ENCODE measurements around the gene TCERG1L. TPM values are rescaled to one million over a fixed set of nuclear protein-coding genes. Genes with fewer than 3 reads are reported as not detected.

The TCERG1L gene
- total RNA-seq, 2 donors from 2014 or later = not detected

GRCh38 chr10:131318291-131318690, 6.8 kb upstream of the TCERG1L start:
- Histone ChIP-seq H3K27me3 (replicated peaks; ENCODE audit: insufficient read depth) (no peaks in the 10 kb centered on the region), H3K9me3 (no peaks in the 10 kb centered on the region), H3K4me1 (ENCODE audit: control insufficient read depth in 1 of 2, low read depth in 2 of 2) (no peaks in the 10 kb centered on the region), H3K27ac (no peak overlapping the region), H3K36me3 (no peaks in the 10 kb centered on the region), H3K4me3 (no peak overlapping the region)
- ATAC-seq (ENCODE audit: insufficient number of reproducible peaks, low FRiP score, low read depth) (no peak), DNase-seq (ENCODE audit: low spot score) (no peak)
- TF ChIP-seq, protein P1, sequence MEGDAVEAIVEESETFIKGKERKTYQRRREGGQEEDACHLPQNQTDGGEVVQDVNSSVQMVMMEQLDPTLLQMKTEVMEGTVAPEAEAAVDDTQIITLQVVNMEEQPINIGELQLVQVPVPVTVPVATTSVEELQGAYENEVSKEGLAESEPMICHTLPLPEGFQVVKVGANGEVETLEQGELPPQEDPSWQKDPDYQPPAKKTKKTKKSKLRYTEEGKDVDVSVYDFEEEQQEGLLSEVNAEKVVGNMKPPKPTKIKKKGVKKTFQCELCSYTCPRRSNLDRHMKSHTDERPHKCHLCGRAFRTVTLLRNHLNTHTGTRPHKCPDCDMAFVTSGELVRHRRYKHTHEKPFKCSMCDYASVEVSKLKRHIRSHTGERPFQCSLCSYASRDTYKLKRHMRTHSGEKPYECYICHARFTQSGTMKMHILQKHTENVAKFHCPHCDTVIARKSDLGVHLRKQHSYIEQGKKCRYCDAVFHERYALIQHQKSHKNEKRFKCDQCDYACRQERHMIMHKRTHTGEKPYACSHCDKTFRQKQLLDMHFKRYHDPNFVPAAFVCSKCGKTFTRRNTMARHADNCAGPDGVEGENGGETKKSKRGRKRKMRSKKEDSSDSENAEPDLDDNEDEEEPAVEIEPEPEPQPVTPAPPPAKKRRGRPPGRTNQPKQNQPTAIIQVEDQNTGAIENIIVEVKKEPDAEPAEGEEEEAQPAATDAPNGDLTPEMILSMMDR (IDR thresholded peaks at IDR 0.05) = no peak

- Histone ChIP-seq H3K36me3 (no peaks in the 10 kb centered on the region), H3K27ac (no peak overlapping the region), H3K9me3 (no peaks in the 10 kb centered on the region), H3K27me3 (replicated peaks; ENCODE audit: insufficient read depth) (no peaks in the 10 kb centered on the region), H3K4me1 (ENCODE audit: control insufficient read depth in 1 of 2, low read depth in 2 of 2) (no peaks in the 10 kb centered on the region), H3K4me3 (no peak overlapping the region)
- TF ChIP-seq, protein P1 (IDR thresholded peaks at IDR 0.05) = no peak
- DNase-seq (ENCODE audit: low spot score) (no peak), ATAC-seq (ENCODE audit: insufficient number of reproducible peaks, low FRiP score, low read depth) (no peak)
These were observed 5.0 kb upstream of the TCERG1L start for GRCh38 chr10:131316321-131317075.

DNA sequence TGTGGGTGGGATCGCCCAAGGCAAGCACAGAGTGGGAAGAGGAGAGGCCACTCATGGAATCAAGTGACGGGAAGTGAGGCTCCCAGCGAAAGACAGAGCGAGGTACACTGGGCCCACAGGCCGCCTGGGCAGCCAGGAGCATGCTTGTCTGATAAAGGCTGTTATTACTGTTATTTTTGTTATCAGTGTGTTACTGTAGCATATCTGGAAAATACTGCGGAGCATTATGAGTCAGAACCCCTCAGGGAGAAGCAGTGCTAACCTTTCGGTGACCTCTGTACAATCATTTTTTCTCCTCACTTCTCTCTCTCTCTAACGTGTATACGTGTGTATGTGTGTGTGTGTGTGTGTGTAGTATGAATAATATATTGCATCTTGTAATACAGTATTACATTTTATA, 3.8 kb upstream of the TCERG1L start:
- Histone ChIP-seq H3K36me3 (no peaks in the 10 kb centered on the region), H3K4me1 (ENCODE audit: control insufficient read depth in 1 of 2, low read depth in 2 of 2) (no peaks in the 10 kb centered on the region), H3K9me3 (no peaks in the 10 kb centered on the region), H3K4me3 (no peak overlapping the region), H3K27ac (no peak overlapping the region), H3K27me3 (replicated peaks; ENCODE audit: insufficient read depth) (no peaks in the 10 kb centered on the region)
- TF ChIP-seq, protein P1 (IDR thresholded peaks at IDR 0.05) = no peak
- ATAC-seq (ENCODE audit: insufficient number of reproducible peaks, low FRiP score, low read depth) = no peak
- DNase-seq (ENCODE audit: low spot score) = no peak

DNA sequence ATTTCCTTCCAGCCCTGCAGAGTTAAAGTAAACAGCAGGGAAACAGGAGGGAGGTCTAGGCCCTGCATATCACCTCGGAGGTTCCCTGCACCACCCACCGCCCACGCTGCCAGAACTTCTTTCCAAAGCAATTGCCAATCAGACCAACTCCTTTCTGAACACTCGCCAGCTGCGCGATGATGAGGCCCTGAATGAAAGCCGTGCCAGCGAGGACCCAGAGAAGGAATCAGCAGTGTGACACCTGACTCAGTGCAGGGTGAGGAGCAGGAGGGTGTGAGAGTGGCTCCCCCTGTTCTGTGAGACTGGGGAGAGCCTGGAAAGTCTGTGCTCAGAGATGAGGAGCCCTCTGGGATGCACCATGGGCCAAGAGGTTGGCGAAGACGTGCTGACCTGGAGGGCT, 3.3 kb upstream of the TCERG1L start:
- no peaks in the 10 kb centered on the region for H3K27me3 ChIP-seq (replicated peaks; ENCODE audit: insufficient read depth)

DNA sequence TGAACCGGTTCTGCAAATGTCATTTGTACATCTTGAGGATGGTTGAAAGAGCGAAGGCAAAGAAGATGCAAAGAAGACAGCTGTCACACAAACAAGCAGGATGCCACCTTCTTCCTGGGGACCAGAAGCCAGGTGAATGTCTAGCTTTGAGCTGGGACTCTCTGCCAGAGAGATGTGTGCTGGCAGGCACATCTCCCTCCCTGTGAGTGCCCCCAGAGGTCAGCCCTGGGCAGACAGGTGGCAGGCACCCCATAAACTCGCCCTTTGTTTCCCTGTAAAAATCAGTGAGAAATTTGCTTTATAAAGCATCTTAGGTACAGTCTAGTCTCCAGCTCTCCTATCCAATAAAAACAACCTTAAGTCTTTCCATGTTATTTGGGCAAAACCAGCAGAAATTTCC, 2.6 kb upstream of the TCERG1L start:
- DNase-seq (ENCODE audit: low spot score) (no peak), ATAC-seq (ENCODE audit: insufficient number of reproducible peaks, low FRiP score, low read depth) (no peak)
- Histone ChIP-seq H3K36me3 (no peaks in the 10 kb centered on the region), H3K27ac (no peak overlapping the region), H3K27me3 (replicated peaks; ENCODE audit: insufficient read depth) (no peaks in the 10 kb centered on the region), H3K9me3 (no peaks in the 10 kb centered on the region), H3K4me3 (no peak overlapping the region), H3K4me1 (ENCODE audit: control insufficient read depth in 1 of 2, low read depth in 2 of 2) (no peaks in the 10 kb centered on the region)
- TF ChIP-seq, protein P1 (IDR thresholded peaks at IDR 0.05) = no peak

More for the DNA sequence above, 3.3 kb upstream of the TCERG1L start:
- ATAC-seq (ENCODE audit: insufficient number of reproducible peaks, low FRiP score, low read depth) = no peak
- Histone ChIP-seq H3K4me1 (ENCODE audit: control insufficient read depth in 1 of 2, low read depth in 2 of 2) (no peaks in the 10 kb centered on the region), H3K9me3 (no peaks in the 10 kb centered on the region), H3K4me3 (no peak overlapping the region), H3K27ac (no peak overlapping the region), H3K36me3 (no peaks in the 10 kb centered on the region)
- TF ChIP-seq, protein P1 (IDR thresholded peaks at IDR 0.05) = no peak
- DNase-seq (ENCODE audit: low spot score) = no peak

Measured in thoracic aorta (tissue), 2 donors.